HepG2 (cell line): ENCODE results near the gene APOC3. TPM values are rescaled to one million over a fixed set of nuclear protein-coding genes. Genes with fewer than 3 reads are reported as not detected.

Experiments
- AKAP8 ChIP-seq: sonication (generic); formaldehyde crosslinking; IDR thresholded peaks from 2 replicates; pipeline ENCODE4 v1.5.1; 2020; ENCODE audit warnings: mild to moderate bottlenecking, missing genetic modification reagents
- BORCS8-MEF2B ChIP-seq: sonication (generic); formaldehyde crosslinking; IDR thresholded peaks from 2 replicates; pipeline ENCODE4 v1.8.0; 2022; ENCODE audit warnings: mild to moderate bottlenecking, missing genetic modification reagents
- FOXO4 ChIP-seq: sonication (generic); formaldehyde crosslinking; conservative IDR thresholded peaks from 2 replicates; pipeline ENCODE4 v1.8.1; 2023; ENCODE audit warnings: missing genetic modification reagents
- GATAD1 ChIP-seq: IDR thresholded peaks from 2 replicates; pipeline ENCODE4 v1.6.1; 2016; ENCODE audit warnings: missing genetic modification reagents, missing compliant biosample characterization
- GFI1 ChIP-seq: sonication (generic); formaldehyde crosslinking; IDR thresholded peaks from 2 replicates; pipeline ENCODE4 v1.5.0; 2020; ENCODE audit warnings: missing genetic modification reagents, mild to moderate bottlenecking, borderline replicate concordance
- HNRNPUL1 ChIP-seq: fragments of 200-400 bp; formaldehyde crosslinking; IDR thresholded peaks from 2 replicates; pipeline ENCODE4 v1.6.1; 2017; ENCODE audit warnings: low read depth, mild to moderate bottlenecking, low read length, moderate library complexity
- HOXA5 ChIP-seq: sonication (generic); formaldehyde crosslinking; IDR thresholded peaks from 2 replicates; pipeline ENCODE4 v1.4.0; 2020; ENCODE audit warnings: missing genetic modification reagents
- HOXD1 ChIP-seq: sonication (generic); formaldehyde crosslinking; IDR thresholded peaks from 2 replicates; pipeline ENCODE4 v1.5.0; 2020; ENCODE audit warnings: missing genetic modification reagents
- KLF11 ChIP-seq: IDR thresholded peaks from 2 replicates; pipeline ENCODE4 v1.6.1; 2016; ENCODE audit warnings: missing compliant biosample characterization
- SMC3 ChIP-seq: IDR thresholded peaks from 2 replicates; pipeline ENCODE4 v1.6.1; 2011; ENCODE audit warnings: low read length, improper control_type of control experiment
- TRIM22 ChIP-seq: fragments of 450-650 bp; IDR thresholded peaks from 2 replicates; pipeline ENCODE4 v1.6.1; 2017
- YEATS4 ChIP-seq: sonication (generic); formaldehyde crosslinking; IDR thresholded peaks from 2 replicates; pipeline ENCODE4 v1.4.0; 2020; ENCODE audit warnings: missing genetic modification reagents, borderline replicate concordance
- ZNF335 ChIP-seq: sonication (generic); formaldehyde crosslinking; IDR thresholded peaks from 2 replicates; pipeline ENCODE4 v1.4.0; 2020; ENCODE audit warnings: missing genetic modification reagents
- ZNF563 ChIP-seq: sonication (generic); formaldehyde crosslinking; IDR thresholded peaks from 2 replicates; pipeline ENCODE4 v1.8.0; 2022; ENCODE audit warnings: mild to moderate bottlenecking, moderate library complexity, missing genetic modification reagents
- ZNF816 ChIP-seq: sonication (generic); formaldehyde crosslinking; IDR thresholded peaks from 2 replicates; pipeline ENCODE4 v1.8.0; 2022; ENCODE audit warnings: missing genetic modification reagents, mild to moderate bottlenecking, borderline replicate concordance
- ZSCAN20 ChIP-seq: sonication (generic); formaldehyde crosslinking; IDR thresholded peaks from 2 replicates; pipeline ENCODE4 v1.4.0; 2020; ENCODE audit warnings: missing genetic modification reagents, mild to moderate bottlenecking, borderline replicate concordance
- polyA plus RNA-seq, 8 experiments: library from polyadenylated mRNA; depleted of rRNA in 3 of 8; stranded (reverse) in 7 of 8; unstranded in 1 of 8; fragments of >200 nt; fragmentation: Illumina TruSeq in 4 of 8; extraction: Trizol in 4 of 8; gene quantifications; 2 replicates each; pipeline versions ENCODE4 v1.2.1 to v1.2.3, GENCODE V29; 2011 to 2016; ENCODE audit warnings: low read depth in 4 of 8, missing spikeins in 1 of 8, mixed read lengths in 1 of 8; ENCODE audit not compliant: insufficient read depth in 1 of 8
- total RNA-seq, 5 experiments: library from RNA; depleted of rRNA; stranded (reverse); fragments of >200 nt; fragmentation: Illumina TruSeq; extraction: Trizol; gene quantifications; 2 replicates each; pipeline ENCODE4 v1.2.3, GENCODE V29; 2016; ENCODE audit warnings: low read depth in 1 of 5
- TF ChIP-seq, protein P1 (sequence below): sonication (generic); formaldehyde crosslinking; conservative IDR thresholded peaks from 2 replicates; pipeline ENCODE4 v1.4.0; 2020; ENCODE audit warnings: missing genetic modification reagents
- TF ChIP-seq, protein P2 (sequence below): sonication (generic); formaldehyde crosslinking; IDR thresholded peaks from 2 replicates; pipeline ENCODE4 v1.5.0; 2020; ENCODE audit warnings: mild to moderate bottlenecking, missing genetic modification reagents, moderate library complexity
- TF ChIP-seq, protein P3 (sequence below): sonication (generic); formaldehyde crosslinking; IDR thresholded peaks from 2 replicates; pipeline ENCODE4 v1.9.0; 2022; ENCODE audit warnings: missing genetic modification reagents, mild to moderate bottlenecking, borderline replicate concordance
- TF ChIP-seq, protein P4 (sequence below): sonication (generic); formaldehyde crosslinking; IDR thresholded peaks from 2 replicates; pipeline ENCODE4 v1.8.1; 2022; ENCODE audit warnings: mild to moderate bottlenecking, missing genetic modification reagents

APOC3 gene
- total and polyA plus RNA-seq, 2 of the 13 experiments (the other 11 are each of a cell fraction or from before 2014, with no cell fraction given): 314 to 687 TPM

- TF ChIP-seq TRIM22 (no peak), HOXA5 (CRISPR knock-in tag) (peak; percentile 12), FOXO4 (no peak), KLF11 (no peak), ZNF563 (no peak), BORCS8-MEF2B (CRISPR knock-in tag) (no peak), HOXD1 (no peak), ZNF816 (CRISPR knock-in tag) (peak; percentile 79; the same call in 1 of the 2 replicates), YEATS4 (CRISPR knock-in tag) (0 out of 2 replicates have a peak, but pooled peaks have one; percentile 37), ZSCAN20 (CRISPR knock-in tag) (0 out of 2 replicates have a peak, but pooled peaks have one; percentile 73), GFI1 (CRISPR knock-in tag) (0 out of 2 replicates have a peak, but pooled peaks have one; percentile 5), SMC3 (peak; percentile 14; the same call in 1 of the 2 replicates), HNRNPUL1 (no peak), ZNF335 (CRISPR knock-in tag) (peak; percentile 76), GATAD1 (CRISPR knock-in tag) (no peak), AKAP8 (no peak)
- TF ChIP-seq, protein P1, sequence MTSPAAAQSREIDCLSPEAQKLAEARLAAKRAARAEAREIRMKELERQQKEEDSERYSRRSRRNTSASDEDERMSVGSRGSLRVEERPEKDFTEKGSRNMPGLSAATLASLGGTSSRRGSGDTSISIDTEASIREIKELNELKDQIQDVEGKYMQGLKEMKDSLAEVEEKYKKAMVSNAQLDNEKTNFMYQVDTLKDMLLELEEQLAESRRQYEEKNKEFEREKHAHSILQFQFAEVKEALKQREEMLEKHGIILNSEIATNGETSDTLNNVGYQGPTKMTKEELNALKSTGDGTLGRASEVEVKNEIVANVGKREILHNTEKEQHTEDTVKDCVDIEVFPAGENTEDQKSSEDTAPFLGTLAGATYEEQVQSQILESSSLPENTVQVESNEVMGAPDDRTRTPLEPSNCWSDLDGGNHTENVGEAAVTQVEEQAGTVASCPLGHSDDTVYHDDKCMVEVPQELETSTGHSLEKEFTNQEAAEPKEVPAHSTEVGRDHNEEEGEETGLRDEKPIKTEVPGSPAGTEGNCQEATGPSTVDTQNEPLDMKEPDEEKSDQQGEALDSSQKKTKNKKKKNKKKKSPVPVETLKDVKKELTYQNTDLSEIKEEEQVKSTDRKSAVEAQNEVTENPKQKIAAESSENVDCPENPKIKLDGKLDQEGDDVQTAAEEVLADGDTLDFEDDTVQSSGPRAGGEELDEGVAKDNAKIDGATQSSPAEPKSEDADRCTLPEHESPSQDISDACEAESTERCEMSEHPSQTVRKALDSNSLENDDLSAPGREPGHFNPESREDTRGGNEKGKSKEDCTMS (CRISPR knock-in tag): no peak
- TF ChIP-seq, protein P2, sequence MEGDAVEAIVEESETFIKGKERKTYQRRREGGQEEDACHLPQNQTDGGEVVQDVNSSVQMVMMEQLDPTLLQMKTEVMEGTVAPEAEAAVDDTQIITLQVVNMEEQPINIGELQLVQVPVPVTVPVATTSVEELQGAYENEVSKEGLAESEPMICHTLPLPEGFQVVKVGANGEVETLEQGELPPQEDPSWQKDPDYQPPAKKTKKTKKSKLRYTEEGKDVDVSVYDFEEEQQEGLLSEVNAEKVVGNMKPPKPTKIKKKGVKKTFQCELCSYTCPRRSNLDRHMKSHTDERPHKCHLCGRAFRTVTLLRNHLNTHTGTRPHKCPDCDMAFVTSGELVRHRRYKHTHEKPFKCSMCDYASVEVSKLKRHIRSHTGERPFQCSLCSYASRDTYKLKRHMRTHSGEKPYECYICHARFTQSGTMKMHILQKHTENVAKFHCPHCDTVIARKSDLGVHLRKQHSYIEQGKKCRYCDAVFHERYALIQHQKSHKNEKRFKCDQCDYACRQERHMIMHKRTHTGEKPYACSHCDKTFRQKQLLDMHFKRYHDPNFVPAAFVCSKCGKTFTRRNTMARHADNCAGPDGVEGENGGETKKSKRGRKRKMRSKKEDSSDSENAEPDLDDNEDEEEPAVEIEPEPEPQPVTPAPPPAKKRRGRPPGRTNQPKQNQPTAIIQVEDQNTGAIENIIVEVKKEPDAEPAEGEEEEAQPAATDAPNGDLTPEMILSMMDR (CRISPR knock-in tag): peak; percentile 56
- TF ChIP-seq, protein P3, sequence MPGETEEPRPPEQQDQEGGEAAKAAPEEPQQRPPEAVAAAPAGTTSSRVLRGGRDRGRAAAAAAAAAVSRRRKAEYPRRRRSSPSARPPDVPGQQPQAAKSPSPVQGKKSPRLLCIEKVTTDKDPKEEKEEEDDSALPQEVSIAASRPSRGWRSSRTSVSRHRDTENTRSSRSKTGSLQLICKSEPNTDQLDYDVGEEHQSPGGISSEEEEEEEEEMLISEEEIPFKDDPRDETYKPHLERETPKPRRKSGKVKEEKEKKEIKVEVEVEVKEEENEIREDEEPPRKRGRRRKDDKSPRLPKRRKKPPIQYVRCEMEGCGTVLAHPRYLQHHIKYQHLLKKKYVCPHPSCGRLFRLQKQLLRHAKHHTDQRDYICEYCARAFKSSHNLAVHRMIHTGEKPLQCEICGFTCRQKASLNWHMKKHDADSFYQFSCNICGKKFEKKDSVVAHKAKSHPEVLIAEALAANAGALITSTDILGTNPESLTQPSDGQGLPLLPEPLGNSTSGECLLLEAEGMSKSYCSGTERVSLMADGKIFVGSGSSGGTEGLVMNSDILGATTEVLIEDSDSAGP (CRISPR knock-in tag): no peak
- TF ChIP-seq, protein P4, sequence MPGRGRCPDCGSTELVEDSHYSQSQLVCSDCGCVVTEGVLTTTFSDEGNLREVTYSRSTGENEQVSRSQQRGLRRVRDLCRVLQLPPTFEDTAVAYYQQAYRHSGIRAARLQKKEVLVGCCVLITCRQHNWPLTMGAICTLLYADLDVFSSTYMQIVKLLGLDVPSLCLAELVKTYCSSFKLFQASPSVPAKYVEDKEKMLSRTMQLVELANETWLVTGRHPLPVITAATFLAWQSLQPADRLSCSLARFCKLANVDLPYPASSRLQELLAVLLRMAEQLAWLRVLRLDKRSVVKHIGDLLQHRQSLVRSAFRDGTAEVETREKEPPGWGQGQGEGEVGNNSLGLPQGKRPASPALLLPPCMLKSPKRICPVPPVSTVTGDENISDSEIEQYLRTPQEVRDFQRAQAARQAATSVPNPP (CRISPR knock-in tag): no peak
Measured at GRCh38 chr11:116840224-116840745, 10.6 kb downstream of the APOC3 start (continued).
